ENCODE results near the gene RGS10.

RGS10 gene

DNA sequence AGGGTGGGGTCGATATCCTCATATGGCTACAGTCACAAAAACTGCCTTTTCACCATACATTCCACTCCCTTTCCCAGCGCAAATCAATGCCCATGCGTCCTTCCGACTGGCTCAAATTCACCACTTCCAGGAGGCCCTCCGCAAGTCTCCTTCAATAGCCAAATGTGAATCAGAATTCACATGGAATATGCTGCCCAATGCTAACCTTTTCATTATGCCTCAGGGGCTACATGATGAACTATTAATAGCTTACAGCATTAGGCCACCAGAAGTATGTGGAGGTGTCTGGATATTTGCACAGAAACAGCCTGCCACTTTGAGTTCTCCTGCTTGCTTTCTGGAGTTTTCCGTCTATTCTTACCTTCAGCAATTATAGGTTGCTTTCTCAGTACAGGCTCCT lies 27.7 kb downstream of the RGS10 start:
- Histone ChIP-seq H3K27ac (no peak overlapping the region), H3K4me1 (peaks cover 0 to 9% (median 6%) of the 10 kb centered on the region in 4 donors), H3K9me3 (no peaks in the 10 kb centered on the region), H3K27me3 (no peaks in the 10 kb centered on the region), H3K4me3 (no peak overlapping the region), H3K36me3 (no peaks in the 10 kb centered on the region)
- DNase-seq, result no peak
- intact Hi-C loops (cut with DNase I; ENCODE audit: low total_unique reads), result no loop called here
- TF ChIP-seq, protein P1, sequence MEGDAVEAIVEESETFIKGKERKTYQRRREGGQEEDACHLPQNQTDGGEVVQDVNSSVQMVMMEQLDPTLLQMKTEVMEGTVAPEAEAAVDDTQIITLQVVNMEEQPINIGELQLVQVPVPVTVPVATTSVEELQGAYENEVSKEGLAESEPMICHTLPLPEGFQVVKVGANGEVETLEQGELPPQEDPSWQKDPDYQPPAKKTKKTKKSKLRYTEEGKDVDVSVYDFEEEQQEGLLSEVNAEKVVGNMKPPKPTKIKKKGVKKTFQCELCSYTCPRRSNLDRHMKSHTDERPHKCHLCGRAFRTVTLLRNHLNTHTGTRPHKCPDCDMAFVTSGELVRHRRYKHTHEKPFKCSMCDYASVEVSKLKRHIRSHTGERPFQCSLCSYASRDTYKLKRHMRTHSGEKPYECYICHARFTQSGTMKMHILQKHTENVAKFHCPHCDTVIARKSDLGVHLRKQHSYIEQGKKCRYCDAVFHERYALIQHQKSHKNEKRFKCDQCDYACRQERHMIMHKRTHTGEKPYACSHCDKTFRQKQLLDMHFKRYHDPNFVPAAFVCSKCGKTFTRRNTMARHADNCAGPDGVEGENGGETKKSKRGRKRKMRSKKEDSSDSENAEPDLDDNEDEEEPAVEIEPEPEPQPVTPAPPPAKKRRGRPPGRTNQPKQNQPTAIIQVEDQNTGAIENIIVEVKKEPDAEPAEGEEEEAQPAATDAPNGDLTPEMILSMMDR (IDR thresholded peaks at IDR 0.05), result no peak

DNA sequence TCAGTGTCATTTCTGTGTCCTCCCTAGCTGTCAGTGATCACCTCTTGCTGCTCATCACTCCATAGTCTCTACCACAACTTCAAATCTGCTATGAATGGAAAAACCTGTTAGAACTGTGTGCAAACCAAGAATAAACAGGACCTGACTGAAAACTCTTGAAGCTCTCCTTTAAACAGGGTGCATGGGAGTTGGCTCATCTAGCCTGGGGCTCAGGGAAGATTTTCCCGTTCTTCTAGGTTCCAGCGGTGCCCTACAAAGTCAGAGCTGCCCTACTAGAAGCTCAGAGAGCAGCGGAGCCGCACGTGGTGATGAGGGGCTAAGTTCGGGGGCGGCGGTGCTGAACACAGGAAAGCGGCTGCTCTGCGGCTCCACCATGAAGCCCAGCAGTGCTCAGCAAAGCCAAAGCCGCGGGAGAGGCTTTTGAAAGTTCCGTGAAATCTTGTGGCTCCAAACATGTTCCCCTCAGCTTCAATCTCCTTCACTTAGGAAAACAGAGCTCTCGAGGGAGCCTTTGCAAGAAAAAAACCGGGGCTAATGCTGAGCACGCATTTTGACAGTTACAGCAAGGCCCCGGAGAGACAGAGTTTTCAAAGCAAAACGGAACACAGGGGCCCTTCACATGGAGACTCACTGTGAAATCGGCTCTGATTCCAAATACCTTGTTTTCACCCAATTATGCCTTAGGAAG lies 30.5 kb downstream of the RGS10 start:
- Histone ChIP-seq H3K27ac (no peak overlapping the region), H3K27me3 (no peaks in the 10 kb centered on the region), H3K9me3 (no peaks in the 10 kb centered on the region), H3K4me1 (peaks cover 0 to 12% (median 8%) of the 10 kb centered on the region in 4 donors), H3K4me3 (no peak overlapping the region), H3K36me3 (no peaks in the 10 kb centered on the region)
- TF ChIP-seq, protein P1 (IDR thresholded peaks at IDR 0.05), result no peak
- no peak for DNase-seq
- intact Hi-C loops (cut with DNase I; ENCODE audit: low total_unique reads), result no loop called here

DNA sequence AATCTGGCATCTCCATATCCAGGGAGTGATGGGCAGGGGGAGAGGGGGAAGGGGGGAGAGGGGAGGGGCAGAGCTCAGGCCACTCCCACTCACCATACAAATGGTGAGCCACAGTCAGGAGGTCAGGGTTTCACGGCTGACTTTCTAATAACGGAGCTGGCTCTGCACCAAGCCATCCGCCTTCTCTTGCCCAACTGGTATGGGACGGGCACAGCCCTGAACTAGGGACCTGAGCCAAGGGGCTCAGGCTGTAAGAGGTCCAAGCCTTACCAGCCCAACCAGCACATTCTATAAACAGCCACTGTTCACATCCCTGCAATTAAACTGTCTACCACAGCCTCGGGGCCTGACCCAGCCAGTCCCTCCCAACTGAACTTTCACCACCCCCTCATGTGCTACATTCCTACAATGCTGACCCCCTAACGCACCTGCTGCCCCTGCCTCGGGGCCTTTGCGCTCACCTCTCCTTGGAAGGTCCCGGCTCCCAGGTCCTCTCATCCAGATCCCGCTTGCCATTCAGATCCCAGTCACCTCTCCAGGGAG lies 32.5 kb downstream of the RGS10 start:
- peak overlapping the region; percentile 17 to 65 for H3K27ac ChIP-seq
- H3K9me3 ChIP-seq, result no peaks in the 10 kb centered on the region
- intact Hi-C loops (cut with DNase I; ENCODE audit: low total_unique reads), result no loop called here
- TF ChIP-seq, protein P1 (IDR thresholded peaks at IDR 0.05), result no peak
- H3K4me1 ChIP-seq, result peaks cover 0 to 12% (median 8%) of the 10 kb centered on the region in 4 donors
- H3K27me3 ChIP-seq, result no peaks in the 10 kb centered on the region
- H3K4me3 ChIP-seq, result no peak overlapping the region
- H3K36me3 ChIP-seq, result no peaks in the 10 kb centered on the region
- peak; percentile 61 to 90 for DNase-seq

DNA sequence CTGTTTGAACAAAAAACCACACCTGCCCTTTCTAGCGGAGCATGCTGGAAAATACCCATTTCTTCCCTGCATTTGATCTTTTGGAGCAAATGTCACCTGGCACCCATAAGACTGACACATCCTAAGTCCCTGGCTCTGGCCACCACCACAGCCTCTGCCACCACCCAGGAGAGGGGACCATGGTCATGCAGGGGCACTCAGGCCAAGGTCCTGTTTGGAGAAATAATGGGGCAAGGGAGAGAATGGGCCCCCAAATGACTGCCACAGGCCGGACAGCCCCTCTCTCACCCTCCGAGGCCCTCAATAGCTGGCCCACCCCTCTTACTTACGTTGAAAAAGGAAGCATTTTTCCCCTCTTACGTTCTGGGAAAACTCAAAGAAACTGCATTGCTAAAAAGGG lies 35.4 kb downstream of the RGS10 start:
- H3K36me3 ChIP-seq, result no peaks in the 10 kb centered on the region
- DNase-seq, result no peak
- intact Hi-C loops (cut with DNase I; ENCODE audit: low total_unique reads), result no loop called here
- H3K9me3 ChIP-seq, result no peaks in the 10 kb centered on the region
- H3K4me1 ChIP-seq, result peaks cover 0 to 12% (median 8%) of the 10 kb centered on the region in 4 donors
- H3K27ac ChIP-seq, result no peak overlapping the region
- TF ChIP-seq, protein P1 (IDR thresholded peaks at IDR 0.05), result no peak
- no peak overlapping the region for H3K4me3 ChIP-seq
- no peaks in the 10 kb centered on the region for H3K27me3 ChIP-seq

DNA sequence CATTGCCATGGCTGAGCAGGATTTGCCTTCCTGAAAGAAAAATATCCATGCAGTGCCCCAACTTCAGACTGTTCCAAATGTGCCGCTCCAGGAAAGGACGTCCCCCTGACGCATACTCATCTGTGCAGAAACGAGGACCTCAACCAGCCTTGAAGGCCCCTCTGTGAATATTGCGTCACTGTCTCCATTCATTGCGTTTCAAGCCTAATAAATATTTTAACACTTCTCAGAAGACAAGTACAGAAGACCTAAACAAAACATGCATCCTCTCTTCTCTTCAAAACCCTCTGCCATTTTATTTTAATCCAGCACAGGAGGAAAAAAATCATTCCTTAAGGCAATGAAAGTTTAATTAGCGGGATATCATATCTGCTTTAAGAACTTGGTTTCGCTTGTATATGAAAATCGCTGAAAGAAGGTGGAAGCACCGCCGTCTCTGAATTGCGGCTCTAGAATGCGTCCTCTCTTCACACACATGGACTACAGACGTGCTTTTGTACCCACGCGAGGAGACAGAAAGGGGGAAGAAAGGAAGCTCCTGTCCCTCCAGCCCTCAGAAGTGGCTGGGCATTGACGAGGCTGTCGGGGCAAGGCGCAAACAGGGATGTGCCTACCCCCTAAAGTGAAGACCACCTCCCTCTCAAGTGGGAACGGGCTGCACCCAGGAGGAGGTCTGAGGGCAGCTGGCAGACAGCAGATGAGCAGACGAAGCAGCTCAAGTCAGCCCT lies 36.8 kb downstream of the RGS10 start:
- Histone ChIP-seq H3K36me3 (no peaks in the 10 kb centered on the region), H3K27ac (no peak overlapping the region), H3K4me1 (peaks cover 0 to 12% (median 8%) of the 10 kb centered on the region in 4 donors), H3K4me3 (no peak overlapping the region), H3K27me3 (no peaks in the 10 kb centered on the region), H3K9me3 (no peaks in the 10 kb centered on the region)
- TF ChIP-seq, protein P1 (IDR thresholded peaks at IDR 0.05), result no peak
- intact Hi-C loops (cut with DNase I; ENCODE audit: low total_unique reads), result no loop called here
- no peak for DNase-seq

All from tibial artery (tissue), 4 donors.